SK-N-MC (cell line): ENCODE data around the gene C1orf94.

Experiments
- DNase-seq: peaks from one replicate; pipeline ENCODE4 v3.0.0-alpha.2; 2011; ENCODE audit warnings: low read depth, low spot score
- H3K27ac ChIP-seq: fragments of 200-600 bp; sonication (generic); 2 replicates; pipeline ENCODE4 v1.5.1; 2016; ENCODE audit warnings: mixed run types
- H3K36me3 ChIP-seq: fragments of 200-600 bp; sonication (generic); 2 replicates; pipeline ENCODE4 v1.6.1; 2017; ENCODE audit warnings: antibody characterized with exemption, low read length, mixed read lengths; ENCODE audit not compliant: insufficient read depth
- H3K4me3 ChIP-seq: fragments of 200-600 bp; sonication (generic); 2 replicates; pipeline ENCODE4 v1.5.1; 2016
- H3K9ac ChIP-seq: fragments of 200-600 bp; sonication (generic); 2 replicates; pipeline ENCODE4 v1.8.0; 2017; ENCODE audit warnings: mixed run types, mixed read lengths; ENCODE audit not compliant: insufficient read length
- H3K9me3 ChIP-seq: fragments of 200-600 bp; sonication (generic); 2 replicates; pipeline ENCODE4 v1.6.1; 2017; ENCODE audit warnings: low read depth, mild to moderate bottlenecking, antibody characterized with exemption, low read length, moderate library complexity, mixed read lengths
- EZH2 ChIP-seq: fragments of 200-600 bp; sonication (generic); IDR thresholded peaks from one replicate; pipeline ENCODE4 v1.6.1; 2017; ENCODE audit warnings: antibody characterized with exemption
- FOXP2 ChIP-seq: optimal IDR thresholded peaks from 2 replicates; pipeline ENCODE3; 2011; ENCODE audit warnings: mild to moderate bottlenecking, moderate library complexity; ENCODE audit not compliant: insufficient read depth; ENCODE audit errors: extremely low read length, control extremely low read depth
- POLR2AphosphoS5 ChIP-seq: IDR thresholded peaks from 2 replicates; pipeline ENCODE4 v1.6.1; 2012; ENCODE audit warnings: mild to moderate bottlenecking, low read depth, low read length, borderline replicate concordance

Gene C1orf94

DNA sequence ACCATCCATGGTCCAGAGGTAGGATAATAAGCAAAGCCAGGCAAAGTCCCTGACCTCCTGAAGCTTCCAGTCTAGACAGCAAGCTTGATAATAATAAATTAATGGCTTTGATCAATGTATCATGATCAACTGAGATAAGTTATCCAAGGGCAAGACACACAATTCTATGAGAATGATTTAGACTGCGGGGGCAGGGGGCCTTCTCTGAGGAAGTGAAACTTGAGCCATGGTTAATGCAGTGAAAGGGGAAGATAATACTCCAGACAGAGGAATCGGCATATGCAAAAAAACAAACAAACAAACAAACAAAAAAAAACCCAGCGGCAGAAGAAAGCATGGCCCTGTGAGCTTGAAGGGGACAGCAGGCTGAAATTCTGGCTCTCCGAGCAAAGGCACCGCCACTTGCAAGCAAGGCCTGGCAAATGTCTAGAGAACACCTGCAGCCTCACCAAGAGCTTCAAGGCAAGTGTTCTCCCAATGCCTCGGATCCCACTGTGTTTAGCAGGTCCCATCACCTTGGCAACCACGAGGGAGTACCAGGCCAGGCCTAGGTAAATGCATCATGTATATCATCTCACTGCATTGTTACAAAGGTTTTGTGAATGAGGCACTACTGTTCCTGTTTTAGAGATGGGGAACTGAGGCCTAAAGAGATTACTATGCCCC is 36.6 kb upstream of the C1orf94 start:
- H3K9ac ChIP-seq: no peak overlapping the region
- no peaks in the 10 kb centered on the region for H3K36me3 ChIP-seq
- TF ChIP-seq FOXP2: no peak
- no peak for DNase-seq
- no peaks in the 10 kb centered on the region for H3K9me3 ChIP-seq
- no peak overlapping the region for H3K4me3 ChIP-seq
- H3K27ac ChIP-seq: no peak overlapping the region

DNA sequence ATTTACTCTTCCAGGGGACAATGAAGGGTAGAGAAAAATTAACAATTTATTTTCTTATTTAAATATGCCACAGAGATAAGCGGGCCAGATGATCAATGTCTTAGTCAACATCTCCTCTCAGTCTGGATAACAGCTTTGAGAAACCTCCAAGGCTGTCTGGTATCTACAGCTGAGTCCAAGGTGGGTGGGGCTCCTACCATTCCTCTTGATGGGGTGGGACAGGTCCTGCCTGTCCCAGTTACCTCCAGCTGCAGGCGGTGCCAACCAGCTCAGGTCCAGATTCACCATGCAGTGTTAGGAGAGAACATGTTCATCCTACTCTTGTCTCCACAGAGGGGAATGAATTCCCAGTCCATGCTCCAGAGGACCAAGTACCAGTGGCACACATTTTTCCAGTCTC is 32.7 kb upstream of the C1orf94 start:
- DNase-seq: no peak
- TF ChIP-seq FOXP2 (no peak), EZH2 (no peak), POLR2AphosphoS5 (no peak)

DNA sequence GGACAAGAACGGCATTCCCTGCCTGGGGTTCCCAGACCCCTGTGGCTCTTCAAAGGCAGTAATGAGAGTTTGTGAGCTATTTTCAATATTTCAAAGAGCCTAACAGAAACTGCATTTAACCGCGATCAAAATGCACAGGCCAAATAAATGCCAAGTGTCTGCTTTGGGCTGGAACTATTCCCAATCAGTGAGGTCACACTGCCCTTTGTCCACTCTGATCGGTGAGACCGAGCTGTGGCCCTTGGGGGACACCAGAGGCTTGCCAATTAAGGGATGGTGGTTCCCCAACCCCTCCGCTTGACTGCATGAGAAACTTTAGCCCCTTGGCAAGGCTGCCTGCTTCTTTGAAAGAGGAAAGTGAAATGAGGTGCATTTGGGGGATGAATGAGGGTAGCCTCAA is 31.9 kb upstream of the C1orf94 start:
- Histone ChIP-seq H3K36me3 (no peaks in the 10 kb centered on the region), H3K4me3 (no peak overlapping the region), H3K27ac (no peak overlapping the region), H3K9ac (no peak overlapping the region), H3K9me3 (no peaks in the 10 kb centered on the region)
- no peak for DNase-seq
- TF ChIP-seq EZH2 (no peak), POLR2AphosphoS5 (no peak), FOXP2 (no peak)

More for the DNA sequence above, 32.7 kb upstream of the C1orf94 start:
- Histone ChIP-seq H3K9me3 (no peaks in the 10 kb centered on the region), H3K9ac (no peak overlapping the region), H3K27ac (no peak overlapping the region), H3K4me3 (no peak overlapping the region), H3K36me3 (no peaks in the 10 kb centered on the region)

DNA sequence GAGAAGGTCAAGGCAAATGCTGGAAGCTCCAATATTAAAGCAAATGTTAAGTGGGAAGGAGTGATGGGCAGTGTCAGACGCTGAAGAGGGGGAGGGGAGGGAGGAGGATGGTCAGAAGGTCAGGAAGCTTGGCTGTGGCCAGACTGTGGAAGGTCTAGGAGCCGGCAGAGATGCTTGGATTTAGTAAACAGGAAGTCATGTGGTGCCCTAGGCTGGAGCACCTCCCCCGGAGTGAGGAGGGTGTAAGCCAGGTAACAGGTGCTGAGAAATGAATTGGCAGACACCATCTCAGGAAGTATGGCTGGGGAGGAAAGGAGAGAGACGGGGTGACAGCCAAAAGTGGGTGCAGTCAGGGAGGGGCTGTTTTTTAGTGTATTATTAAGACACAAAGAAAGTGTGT is 29.4 kb upstream of the C1orf94 start:
- no peak for DNase-seq
- H3K36me3 ChIP-seq: no peaks in the 10 kb centered on the region
- H3K4me3 ChIP-seq: no peak overlapping the region
- TF ChIP-seq FOXP2 (no peak), EZH2 (no peak), POLR2AphosphoS5 (no peak)
- H3K9ac ChIP-seq: no peak overlapping the region
- H3K9me3 ChIP-seq: no peaks in the 10 kb centered on the region
- no peak overlapping the region for H3K27ac ChIP-seq

DNA sequence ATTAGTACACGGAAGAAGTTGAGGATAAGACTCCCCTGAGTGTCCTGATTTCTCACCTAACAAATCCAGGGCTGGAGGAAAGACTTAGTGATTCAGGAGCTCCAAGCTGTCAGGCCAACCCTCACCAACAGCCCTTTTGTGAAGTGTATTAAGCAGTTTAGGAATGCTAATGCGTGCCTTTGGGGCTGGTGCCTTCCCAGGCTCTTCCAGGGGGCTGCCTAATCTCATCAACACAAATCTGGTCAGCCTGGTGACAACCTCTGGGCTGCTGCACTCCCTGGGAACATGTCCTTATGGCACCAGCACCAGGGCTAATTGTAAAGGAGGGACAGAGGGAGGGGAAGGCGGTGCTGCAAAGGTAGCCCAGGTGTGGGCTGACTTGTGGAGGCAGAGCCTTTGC is 27.2 kb upstream of the C1orf94 start:
- TF ChIP-seq POLR2AphosphoS5 (no peak), EZH2 (no peak), FOXP2 (no peak)
- DNase-seq: no peak
- Histone ChIP-seq H3K4me3 (no peak overlapping the region), H3K9me3 (no peaks in the 10 kb centered on the region), H3K36me3 (no peaks in the 10 kb centered on the region), H3K9ac (no peak overlapping the region), H3K27ac (no peak overlapping the region)

DNA sequence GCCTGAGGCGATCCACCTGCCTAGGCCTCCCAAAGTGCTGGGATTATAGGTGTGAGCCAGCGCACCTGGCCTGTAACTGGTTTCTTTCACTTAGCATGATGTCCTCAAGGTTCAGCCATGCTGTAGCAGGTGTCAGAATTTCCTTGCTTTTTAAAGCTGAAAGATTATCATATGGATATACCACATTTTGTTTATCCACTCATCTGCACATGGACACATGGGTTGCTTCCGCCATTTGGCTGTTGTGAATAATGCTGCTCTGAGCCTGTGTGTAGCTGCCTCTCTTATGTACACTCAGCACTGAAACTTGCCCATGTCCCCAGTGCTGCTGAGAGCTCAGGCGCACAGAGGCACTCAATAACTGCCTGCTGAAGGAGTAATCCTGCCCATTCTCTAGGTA is 23.5 kb upstream of the C1orf94 start:
- DNase-seq: no peak
- no peaks in the 10 kb centered on the region for H3K9me3 ChIP-seq
- H3K9ac ChIP-seq: no peak overlapping the region
- TF ChIP-seq POLR2AphosphoS5 (no peak), EZH2 (no peak), FOXP2 (no peak)
- no peak overlapping the region for H3K27ac ChIP-seq
- no peak overlapping the region for H3K4me3 ChIP-seq
- H3K36me3 ChIP-seq: no peaks in the 10 kb centered on the region

DNA sequence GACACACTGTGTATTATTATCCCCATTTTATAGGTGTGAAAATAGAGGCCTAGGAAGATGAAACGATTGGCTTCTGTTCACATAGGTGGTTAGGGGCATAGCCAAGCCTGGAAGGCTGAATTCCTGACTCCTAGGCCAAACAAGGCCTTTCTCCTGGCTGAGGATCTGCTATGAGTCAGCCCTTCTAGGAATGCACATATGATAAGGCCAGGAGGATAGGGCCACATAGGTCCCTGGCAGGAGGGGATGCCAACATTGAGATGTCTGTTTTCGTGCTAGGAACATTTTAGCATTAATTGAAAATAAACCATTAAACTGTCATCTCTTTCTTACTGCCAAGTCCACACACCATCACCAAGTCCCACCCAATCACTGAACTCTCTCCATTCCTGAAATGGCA is 20.8 kb upstream of the C1orf94 start:
- Histone ChIP-seq H3K4me3 (no peak overlapping the region), H3K27ac (no peak overlapping the region), H3K9ac (no peak overlapping the region), H3K36me3 (no peaks in the 10 kb centered on the region), H3K9me3 (no peaks in the 10 kb centered on the region)
- TF ChIP-seq EZH2 (no peak), POLR2AphosphoS5 (no peak), FOXP2 (no peak)
- no peak for DNase-seq

DNA sequence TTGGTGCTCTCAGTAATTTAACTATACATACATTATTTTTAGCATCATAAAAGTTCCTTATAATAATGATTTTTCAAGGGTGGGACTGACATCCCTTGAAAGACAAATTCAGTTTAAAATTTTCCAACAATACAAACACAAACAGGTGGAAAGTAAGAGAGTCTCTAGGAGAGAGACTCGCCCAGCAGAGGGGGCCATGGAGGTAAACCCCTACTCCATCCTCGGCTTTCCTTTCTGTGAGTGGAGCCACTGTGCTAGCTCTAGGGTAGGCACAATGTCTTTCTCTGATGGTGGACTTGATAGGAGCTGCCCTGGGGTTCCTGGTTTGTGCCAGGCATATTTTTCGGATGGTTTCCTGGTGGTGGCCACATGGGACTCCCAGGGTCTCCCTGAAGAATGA is 20.0 kb upstream of the C1orf94 start:
- H3K27ac ChIP-seq: no peak overlapping the region
- no peak overlapping the region for H3K4me3 ChIP-seq
- no peaks in the 10 kb centered on the region for H3K36me3 ChIP-seq
- no peaks in the 10 kb centered on the region for H3K9me3 ChIP-seq
- DNase-seq: no peak
- no peak overlapping the region for H3K9ac ChIP-seq
- TF ChIP-seq FOXP2 (no peak), POLR2AphosphoS5 (no peak), EZH2 (no peak)
